Duodenal mucosa (tissue), 2 donors: Measurements from ENCODE around the gene SLC35A4.
"Not testable (repeated sequence)": the region's sequence is repeated elsewhere in the genome, so short reads cannot be mapped to it uniquely, and the experiment has no call there.

Experiments
- H3K27ac ChIP-seq: one replicate; pipeline ENCODE4 v1.7.0; 2013; ENCODE audit warnings: low read depth, low read length
- H3K27me3 ChIP-seq, 2 donors: one replicate each; pipeline ENCODE4 v1.7.0; 2013; ENCODE audit warnings: low read length in 2 of 2, control low read depth in 1 of 2; ENCODE audit not compliant: insufficient read depth in 2 of 2, control insufficient read depth in 1 of 2
- H3K36me3 ChIP-seq, 2 donors: one replicate each; pipeline ENCODE4 v1.7.0; 2013; ENCODE audit warnings: low read length in 2 of 2, control low read depth in 1 of 2; ENCODE audit not compliant: insufficient read depth in 2 of 2, control insufficient read depth in 1 of 2
- H3K4me1 ChIP-seq, 2 donors: one replicate each; pipeline ENCODE4 v1.7.0; 2013; ENCODE audit warnings: low read length in 2 of 2, control low read depth in 1 of 2; ENCODE audit not compliant: insufficient read depth in 2 of 2, control insufficient read depth in 1 of 2
- H3K4me3 ChIP-seq, 2 donors: one replicate each; pipeline ENCODE4 v1.7.0; 2013; ENCODE audit warnings: low read length in 2 of 2, low read depth in 1 of 2
- H3K9ac ChIP-seq, 2 donors: one replicate each; pipeline ENCODE4 v1.7.0; 2013; ENCODE audit warnings: low read length in 2 of 2, low read depth in 1 of 2
- H3K9me3 ChIP-seq, 2 donors: one replicate each; pipeline ENCODE4 v1.7.0; 2013; ENCODE audit warnings: low read length in 2 of 2, control low read depth in 1 of 2; ENCODE audit not compliant: control insufficient read depth in 1 of 2

The SLC35A4 gene

DNA sequence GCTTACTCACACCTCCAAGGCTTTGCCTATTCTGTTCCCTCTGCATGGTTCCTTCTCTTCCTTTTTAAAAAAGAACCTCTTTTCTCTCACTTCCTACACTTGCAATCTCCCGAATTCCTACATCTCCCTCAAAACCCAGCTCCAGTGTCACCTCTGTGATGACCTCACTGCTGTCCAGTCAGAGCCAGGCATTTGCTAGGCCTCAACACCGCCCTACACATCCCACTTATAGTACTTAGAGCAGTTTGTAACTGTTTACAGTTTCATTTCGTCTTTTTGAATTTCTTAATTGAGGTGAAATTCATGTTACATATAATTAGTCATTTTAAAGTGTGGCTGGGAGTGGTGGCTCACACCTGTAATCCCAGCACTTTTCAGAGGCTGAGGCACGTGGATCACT lies 37.5 kb downstream of the SLC35A4 start:
- Histone ChIP-seq H3K36me3 (no peaks in the 10 kb centered on the region), H3K9ac (no peak overlapping the region), H3K27me3 (no peaks in the 10 kb centered on the region), H3K4me1 (no peaks in the 10 kb centered on the region), H3K27ac (no peak overlapping the region), H3K4me3 (no peak overlapping the region), H3K9me3 (no peaks in the 10 kb centered on the region)

DNA sequence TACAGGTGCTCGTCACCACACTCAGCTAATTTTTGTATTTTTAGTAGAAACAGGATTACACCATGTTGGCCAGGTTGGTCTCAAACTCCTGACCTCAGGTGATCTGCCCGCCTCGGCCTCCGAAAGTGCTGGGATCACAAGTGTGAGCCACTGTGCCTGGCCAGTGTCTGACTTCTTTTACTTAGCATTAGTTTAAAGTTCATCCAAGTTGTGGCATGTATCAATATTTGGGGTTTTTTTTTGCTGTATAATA lies 38.7 kb downstream of the SLC35A4 start:
- H3K27me3 ChIP-seq, H3K36me3 ChIP-seq, H3K9ac ChIP-seq, H3K27ac ChIP-seq, H3K4me1 ChIP-seq, H3K4me3 ChIP-seq, H3K9me3 ChIP-seq: not testable (repeated sequence)

DNA sequence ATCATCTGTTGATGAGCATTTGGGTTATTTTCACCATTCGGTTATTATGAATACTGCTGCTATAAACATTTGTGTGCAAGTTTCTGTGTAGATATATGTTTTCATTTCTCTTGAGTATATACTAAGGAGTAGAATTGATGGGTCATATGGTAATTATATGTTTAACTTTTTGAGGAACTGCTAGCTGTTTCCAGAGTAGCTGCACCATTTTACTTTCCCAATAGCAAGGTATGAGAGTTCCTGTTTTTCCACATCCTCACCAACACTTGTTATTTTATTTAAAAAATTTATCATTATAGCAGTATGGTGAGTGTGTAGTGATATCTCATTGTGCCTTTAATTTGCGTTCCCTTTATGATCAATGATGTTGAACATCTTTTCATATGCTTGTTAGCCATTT lies 39.1 kb downstream of the SLC35A4 start:
- no peaks in the 10 kb centered on the region for H3K4me1 ChIP-seq
- H3K9ac ChIP-seq, result no peak overlapping the region
- no peaks in the 10 kb centered on the region for H3K36me3 ChIP-seq
- no peak overlapping the region for H3K4me3 ChIP-seq
- no peaks in the 10 kb centered on the region for H3K27me3 ChIP-seq
- H3K9me3 ChIP-seq, result no peaks in the 10 kb centered on the region
- H3K27ac ChIP-seq, result no peak overlapping the region

DNA sequence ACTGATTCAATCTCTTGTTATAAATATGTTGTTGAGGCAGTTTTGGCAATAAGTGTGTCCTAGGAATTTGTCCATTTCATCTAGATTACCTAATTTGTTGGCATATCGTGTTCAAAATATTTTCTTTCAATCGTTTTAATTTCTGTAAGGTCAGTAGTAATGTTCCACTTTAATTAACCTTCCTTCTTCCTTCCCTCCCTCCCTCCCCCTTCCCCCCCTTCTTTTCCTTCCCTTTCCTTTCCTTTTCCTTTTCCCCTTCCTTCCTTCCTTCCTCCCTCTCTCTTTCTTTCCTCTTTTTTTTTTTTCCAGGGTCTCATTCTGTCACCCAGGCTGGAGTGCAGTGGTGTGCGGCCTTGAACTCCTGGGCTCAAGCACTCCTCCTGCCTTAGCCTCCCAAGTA lies 41.3 kb downstream of the SLC35A4 start:
- Histone ChIP-seq H3K36me3 (no peaks in the 10 kb centered on the region), H3K27me3 (no peaks in the 10 kb centered on the region), H3K27ac (no peak overlapping the region), H3K9me3 (no peaks in the 10 kb centered on the region), H3K4me1 (peaks cover 7% of the 10 kb centered on the region in 2 donors), H3K9ac (no peak overlapping the region), H3K4me3 (no peak overlapping the region)

DNA sequence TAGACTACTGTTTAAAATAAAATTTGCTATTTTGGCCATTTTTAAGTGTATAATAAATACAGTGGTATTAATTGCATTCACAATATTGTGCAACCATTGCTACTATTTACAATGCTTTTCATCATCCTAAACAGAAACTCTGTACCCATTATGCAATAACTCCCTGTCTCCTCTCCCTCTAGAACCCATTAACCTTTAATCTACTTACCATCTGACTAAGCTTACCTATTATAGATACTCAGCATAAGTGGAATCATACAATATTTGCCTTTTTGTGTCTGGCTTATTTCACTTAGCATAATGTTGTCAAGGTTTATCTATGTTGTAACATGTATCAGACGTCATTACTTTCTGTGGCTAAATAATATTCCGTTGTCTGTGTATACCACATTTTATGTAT lies 42.4 kb downstream of the SLC35A4 start:
- Histone ChIP-seq H3K27ac (no peak overlapping the region), H3K36me3 (no peaks in the 10 kb centered on the region), H3K9ac (no peak overlapping the region), H3K4me1 (peaks cover 7% of the 10 kb centered on the region in 2 donors), H3K27me3 (no peaks in the 10 kb centered on the region), H3K9me3 (no peaks in the 10 kb centered on the region), H3K4me3 (no peak overlapping the region)

DNA sequence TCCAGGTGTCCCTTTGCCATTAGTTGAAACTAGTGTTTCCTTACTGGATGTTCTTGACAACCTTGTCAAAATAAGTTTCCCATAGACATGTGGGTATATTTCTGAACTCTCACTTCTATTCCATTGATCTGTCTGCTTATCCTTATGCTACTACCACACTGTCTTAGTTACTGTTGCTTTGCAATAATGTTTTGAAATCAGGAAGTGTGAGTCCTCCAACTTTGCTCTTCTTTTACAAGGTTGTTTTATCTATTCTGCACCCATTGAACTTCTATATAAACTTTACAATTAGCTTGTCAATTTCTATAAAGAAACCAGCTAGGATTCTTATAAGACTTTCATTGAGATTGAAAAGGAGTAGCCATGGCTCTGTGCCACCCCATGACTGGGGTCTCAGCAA lies 44.1 kb downstream of the SLC35A4 start:
- H3K4me1 ChIP-seq, result peaks cover 7% of the 10 kb centered on the region in 2 donors
- no peaks in the 10 kb centered on the region for H3K27me3 ChIP-seq
- H3K9ac ChIP-seq, result no peak overlapping the region
- H3K4me3 ChIP-seq, result no peak overlapping the region
- no peaks in the 10 kb centered on the region for H3K36me3 ChIP-seq
- no peaks in the 10 kb centered on the region for H3K9me3 ChIP-seq
- H3K27ac ChIP-seq, result no peak overlapping the region

DNA sequence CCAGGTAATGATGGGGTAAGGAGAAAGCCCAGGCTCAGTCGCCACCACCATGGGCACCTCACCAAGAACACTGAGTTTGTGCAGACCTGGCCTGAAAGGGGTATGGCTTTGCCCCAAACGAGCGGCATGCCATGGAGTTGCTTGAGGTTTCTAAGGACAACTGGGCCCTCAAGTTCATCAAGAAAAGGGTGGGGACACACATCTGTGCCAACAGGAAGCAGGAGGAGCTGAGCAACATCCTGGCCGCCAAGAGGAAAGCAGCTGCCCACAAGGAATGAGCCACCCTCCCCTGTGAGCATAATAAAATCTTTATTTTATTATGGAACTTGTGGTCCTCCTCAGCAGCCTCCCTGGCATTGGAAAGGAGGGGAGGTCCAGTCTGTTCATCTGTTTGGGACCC lies 44.5 kb downstream of the SLC35A4 start:
- Histone ChIP-seq H3K27me3 (no peaks in the 10 kb centered on the region), H3K4me1 (peaks cover 7% of the 10 kb centered on the region in 2 donors), H3K9ac (no peak overlapping the region), H3K27ac (no peak overlapping the region), H3K36me3 (no peaks in the 10 kb centered on the region), H3K4me3 (no peak overlapping the region), H3K9me3 (no peaks in the 10 kb centered on the region)

DNA sequence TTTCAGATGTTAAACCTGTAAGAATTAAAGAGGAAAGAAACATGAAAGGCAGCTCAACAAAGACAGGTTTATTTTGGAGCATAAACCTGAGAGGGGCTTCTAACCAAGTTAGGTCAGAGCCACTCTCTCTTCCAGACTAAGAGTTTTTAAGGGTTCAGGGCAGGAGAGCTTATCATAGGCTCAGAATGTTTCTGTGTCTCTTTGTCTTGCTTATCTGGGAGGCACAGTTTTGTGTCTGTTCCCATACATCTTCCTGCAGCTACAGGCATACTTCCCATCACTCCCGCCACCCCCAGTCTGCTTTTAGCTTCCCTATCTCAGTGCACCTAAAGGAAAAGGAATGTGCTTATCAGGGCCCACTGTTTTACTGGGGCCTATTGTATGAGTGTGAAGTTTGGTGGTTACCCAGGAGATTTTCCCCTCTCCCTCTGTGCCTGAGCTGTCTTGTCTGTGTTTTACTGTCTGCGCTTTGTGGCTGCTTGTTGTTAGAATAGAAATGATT lies 46.4 kb downstream of the SLC35A4 start:
- Histone ChIP-seq H3K36me3 (no peaks in the 10 kb centered on the region), H3K9ac (no peak overlapping the region), H3K27me3 (no peaks in the 10 kb centered on the region), H3K4me3 (no peak overlapping the region), H3K9me3 (no peaks in the 10 kb centered on the region), H3K4me1 (peaks cover 7% of the 10 kb centered on the region in 2 donors), H3K27ac (no peak overlapping the region)
